ENCODE measurements around the gene PIGZ. TPM values are rescaled to one million over a fixed set of nuclear protein-coding genes. Genes with fewer than 3 reads are reported as not detected.

Gene PIGZ
- total RNA-seq, 1 experiment from 2014 or later: 1.4 TPM

- H3K27me3 ChIP-seq (ENCODE audit: insufficient read depth, low read length): no peaks in the 10 kb centered on the region
- BruUV-seq (replicated peaks): no TSS peak
- H4K20me1 ChIP-seq (ENCODE audit: insufficient read depth): no peaks in the 10 kb centered on the region
- H3K4me2 ChIP-seq (ENCODE audit: low read length): no peak overlapping the region
- ChIA-PET POLR2A (no interaction called here), RAD21 (ENCODE audit: low non-redundant PET in 1 of 2, low total read pairs in 2 of 2, uncharacterized antibody in 2 of 2, unreplicated experiment in 2 of 2) (no interaction called here), CTCF (no interaction called here)
- intact Hi-C loops (cut with micrococcal nuclease): no loop called here
- H3K9me2 ChIP-seq (ENCODE audit: insufficient read depth): no peaks in the 10 kb centered on the region
- H3K36me3 ChIP-seq (ENCODE audit: control insufficient read depth in 1 of 2, insufficient read depth in 2 of 2, low read length in 2 of 2): no peaks in the 10 kb centered on the region
- peaks cover 0 to 9% of the 10 kb centered on the region in 2 experiments; a peak in 1 of 4 replicates for H3K4me1 ChIP-seq (ENCODE audit: control insufficient read depth in 1 of 2, insufficient read depth in 2 of 2, low read length in 2 of 2)
- ATAC-seq (no peak), DNase-seq (ENCODE audit: low read depth, low spot score) (no peak)
- H2AFZ ChIP-seq (ENCODE audit: low read depth, low read length, poor library complexity, severe bottlenecking): no peak overlapping the region
- TF ChIP-seq TCF7L2 (IDR thresholded peaks at IDR 0.05; ENCODE audit: borderline replicate concordance, extremely low read depth, insufficient read depth, insufficient read length) (no peak), CBX3 (IDR thresholded peaks at IDR 0.05; ENCODE audit: low read depth) (no peak), ZFX (IDR thresholded peaks at IDR 0.05) (no peak), POLR2AphosphoS5 (IDR thresholded peaks at IDR 0.05; ENCODE audit: low read depth, low read length) (no peak), ZBTB33 (IDR thresholded peaks at IDR 0.05; ENCODE audit: extremely low read depth, insufficient replicate concordance, low read length) (no peak), EGR1 (IDR thresholded peaks at IDR 0.05; ENCODE audit: low read depth) (no peak), FOSL1 (IDR thresholded peaks at IDR 0.05; ENCODE audit: low read depth) (no peak), ELF1 (IDR thresholded peaks at IDR 0.05; ENCODE audit: borderline replicate concordance, low read depth) (no peak), SP1 (IDR thresholded peaks at IDR 0.05; ENCODE audit: low read depth) (no peak), ATF3 (IDR thresholded peaks at IDR 0.05) (no peak), ZNF274 (IDR thresholded peaks at IDR 0.05; ENCODE audit: low read depth, low read length) (no peak), CEBPB (IDR thresholded peaks at IDR 0.05; ENCODE audit: low read depth) (no peak), SRF (IDR thresholded peaks at IDR 0.05; ENCODE audit: low read depth) (no peak), SIN3A (IDR thresholded peaks at IDR 0.05; ENCODE audit: low read depth) (no peak), MAX (IDR thresholded peaks at IDR 0.05) (no peak), EZH2phosphoT487 (IDR thresholded peaks at IDR 0.05; ENCODE audit: borderline replicate concordance) (no peak), RAD21 (IDR thresholded peaks at IDR 0.05; ENCODE audit: low read depth) (no peak), JUND (IDR thresholded peaks at IDR 0.05) (no peak), EZH2 (IDR thresholded peaks at IDR 0.05) (no peak), POLR2A (IDR thresholded peaks at IDR 0.05; ENCODE audit: borderline replicate concordance, extremely low read depth, insufficient read depth, insufficient read length) (no peak)
- H3K9ac ChIP-seq (ENCODE audit: low read length): no peak overlapping the region
- H3K79me2 ChIP-seq (ENCODE audit: insufficient read depth, low read length): no peaks in the 10 kb centered on the region
- H3K9me3 ChIP-seq (ENCODE audit: control insufficient read depth in 1 of 2, insufficient read depth in 1 of 2, low read depth in 1 of 2, low read length in 2 of 2): no peaks in the 10 kb centered on the region
- H3K27ac ChIP-seq (ENCODE audit: low read depth, low read length): no peak overlapping the region
- H3K4me3 ChIP-seq (replicated peaks in 1 of 2; ENCODE audit: low read depth in 1 of 2, low read length in 2 of 2): no peak overlapping the region
Observed at GRCh38 chr3:196975349-196975748, 6.7 kb upstream of the PIGZ start.

Data from HCT116 (cell line).